Measurements from ENCODE around the gene MYOCD. TPM values are rescaled to one million over a fixed set of nuclear protein-coding genes. Genes with fewer than 3 reads are reported as not detected.

MYOCD gene
- total RNA-seq, 4 donors from 2014 or later, result 0.80 to 9.3 (median 1.6) TPM

GRCh38 chr17:12637745-12638651 lies 27.7 kb upstream of the MYOCD start:
- 52 to 63% methylated on average over 11 of the region's 11 CpGs for WGBS, 2 donors
- no peak overlapping the region for H3K4me3 ChIP-seq (ENCODE audit: low read depth, poor library complexity, severe bottlenecking)
- intact Hi-C loops (cut with DNase I; ENCODE audit: low total_unique reads), result no loop called here
- DNase-seq (ENCODE audit: low spot score in 2 of 2), result no peak
- TF ChIP-seq, protein P1, sequence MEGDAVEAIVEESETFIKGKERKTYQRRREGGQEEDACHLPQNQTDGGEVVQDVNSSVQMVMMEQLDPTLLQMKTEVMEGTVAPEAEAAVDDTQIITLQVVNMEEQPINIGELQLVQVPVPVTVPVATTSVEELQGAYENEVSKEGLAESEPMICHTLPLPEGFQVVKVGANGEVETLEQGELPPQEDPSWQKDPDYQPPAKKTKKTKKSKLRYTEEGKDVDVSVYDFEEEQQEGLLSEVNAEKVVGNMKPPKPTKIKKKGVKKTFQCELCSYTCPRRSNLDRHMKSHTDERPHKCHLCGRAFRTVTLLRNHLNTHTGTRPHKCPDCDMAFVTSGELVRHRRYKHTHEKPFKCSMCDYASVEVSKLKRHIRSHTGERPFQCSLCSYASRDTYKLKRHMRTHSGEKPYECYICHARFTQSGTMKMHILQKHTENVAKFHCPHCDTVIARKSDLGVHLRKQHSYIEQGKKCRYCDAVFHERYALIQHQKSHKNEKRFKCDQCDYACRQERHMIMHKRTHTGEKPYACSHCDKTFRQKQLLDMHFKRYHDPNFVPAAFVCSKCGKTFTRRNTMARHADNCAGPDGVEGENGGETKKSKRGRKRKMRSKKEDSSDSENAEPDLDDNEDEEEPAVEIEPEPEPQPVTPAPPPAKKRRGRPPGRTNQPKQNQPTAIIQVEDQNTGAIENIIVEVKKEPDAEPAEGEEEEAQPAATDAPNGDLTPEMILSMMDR (IDR thresholded peaks at IDR 0.05), result no peak
- no peak for TF ChIP-seq POLR2A (IDR thresholded peaks at IDR 0.05)

DNA sequence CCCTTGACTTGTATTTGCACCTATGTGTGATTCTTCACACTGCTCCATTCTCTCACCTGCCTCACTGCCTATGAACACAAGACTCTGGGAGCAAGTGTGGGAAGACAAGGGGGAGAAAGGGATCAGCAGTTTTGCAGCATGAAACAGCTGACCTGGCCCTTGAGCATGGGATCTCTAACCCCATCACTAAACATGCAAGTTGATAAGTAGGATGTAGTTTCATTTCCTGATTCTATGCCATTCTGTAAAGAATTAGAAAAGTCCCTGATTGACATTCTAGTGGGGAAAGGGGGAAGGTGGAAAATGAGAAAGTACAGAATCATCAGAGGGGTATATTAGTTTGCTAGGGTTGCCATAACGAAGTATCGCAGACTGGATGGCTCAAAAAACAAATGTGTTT lies 25.3 kb upstream of the MYOCD start:
- 88 to 94% methylated on average over 2 of the region's 2 CpGs for WGBS, 2 donors
- no peak overlapping the region for H3K4me3 ChIP-seq (ENCODE audit: low read depth, poor library complexity, severe bottlenecking)
- no peak for DNase-seq (ENCODE audit: low spot score in 2 of 2)
- TF ChIP-seq POLR2A (IDR thresholded peaks at IDR 0.05), result no peak
- TF ChIP-seq, protein P1 (IDR thresholded peaks at IDR 0.05), result no peak
- intact Hi-C loops (cut with DNase I; ENCODE audit: low total_unique reads), result no loop called here

GRCh38 chr17:12641084-12641483 lies 24.6 kb upstream of the MYOCD start:
- TF ChIP-seq, protein P1 (IDR thresholded peaks at IDR 0.05), result no peak
- no peak for TF ChIP-seq POLR2A (IDR thresholded peaks at IDR 0.05)
- DNase-seq (ENCODE audit: low spot score in 2 of 2), result no peak
- intact Hi-C loops (cut with DNase I; ENCODE audit: low total_unique reads), result no loop called here
- H3K4me3 ChIP-seq (ENCODE audit: low read depth, poor library complexity, severe bottlenecking), result no peak overlapping the region
- 79 to 89% methylated on average over 2 of the region's 2 CpGs for WGBS, 2 donors

GRCh38 chr17:12642034-12642433 lies 23.7 kb upstream of the MYOCD start:
- H3K4me3 ChIP-seq (ENCODE audit: low read depth, poor library complexity, severe bottlenecking), result no peak overlapping the region
- no peak for DNase-seq (ENCODE audit: low spot score in 2 of 2)
- intact Hi-C loops (cut with DNase I; ENCODE audit: low total_unique reads), result no loop called here
- TF ChIP-seq, protein P1 (IDR thresholded peaks at IDR 0.05), result no peak
- TF ChIP-seq POLR2A (IDR thresholded peaks at IDR 0.05), result no peak
- 76 to 77% methylated on average over 4 of the region's 4 CpGs for WGBS, 2 donors

DNA sequence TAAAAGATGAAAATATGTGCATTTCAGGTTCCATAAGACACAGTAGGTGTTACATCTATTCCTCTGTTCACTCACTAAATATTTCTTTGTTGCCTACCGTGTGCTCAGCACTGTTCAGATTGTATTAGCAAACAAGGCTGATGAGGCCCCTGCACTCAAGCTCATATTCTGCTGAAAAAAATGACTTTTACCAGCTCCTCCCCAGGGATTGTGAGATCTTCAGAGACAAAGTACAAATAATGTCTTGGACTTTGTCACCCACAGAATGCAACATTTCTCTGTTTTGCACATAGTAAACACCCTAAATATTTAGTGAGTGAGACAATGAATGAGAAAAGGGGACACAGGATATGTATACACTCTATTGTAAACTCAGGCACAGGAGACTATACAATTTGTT lies 21.9 kb upstream of the MYOCD start:
- H3K4me3 ChIP-seq (ENCODE audit: low read depth, poor library complexity, severe bottlenecking), result no peak overlapping the region
- TF ChIP-seq, protein P1 (IDR thresholded peaks at IDR 0.05), result no peak
- intact Hi-C loops (cut with DNase I; ENCODE audit: low total_unique reads), result no loop called here
- no peak for DNase-seq (ENCODE audit: low spot score in 2 of 2)
- WGBS, 2 donors, result 69 to 72% methylated on average over 1 of the region's 1 CpG
